BE2C (cell line): ENCODE data around the gene PARP3.

Experiments used
- DNase-seq: peaks from one replicate; pipeline ENCODE4 v3.0.0-alpha.2; 2020
- H3K27me3 ChIP-seq: fragments of 250-450 bp; sonication (Bioruptor Pico); 2 replicates; pipeline ENCODE4 v1.5.1; 2020; ENCODE audit warnings: mild to moderate bottlenecking
- H3K36me3 ChIP-seq: fragments of 250-450 bp; sonication (Bioruptor Pico); 2 replicates; pipeline ENCODE4 v1.5.1; 2020; ENCODE audit warnings: mild to moderate bottlenecking
- H3K4me1 ChIP-seq: fragments of 250-450 bp; sonication (Bioruptor Pico); 2 replicates; pipeline ENCODE4 v1.5.1; 2020
- H3K4me3 ChIP-seq: 2 replicates; pipeline ENCODE4 v1.5.1; 2011; ENCODE audit warnings: low read depth, low read length
- H3K9me3 ChIP-seq: fragments of 250-450 bp; sonication (Bioruptor Pico); 2 replicates; pipeline ENCODE4 v1.5.1; 2020
- TF ChIP-seq, protein P1 (sequence below): IDR thresholded peaks from 2 replicates; pipeline ENCODE4 v1.5.1; 2012; ENCODE audit warnings: mild to moderate bottlenecking, low read depth, low read length

Gene PARP3

DNA sequence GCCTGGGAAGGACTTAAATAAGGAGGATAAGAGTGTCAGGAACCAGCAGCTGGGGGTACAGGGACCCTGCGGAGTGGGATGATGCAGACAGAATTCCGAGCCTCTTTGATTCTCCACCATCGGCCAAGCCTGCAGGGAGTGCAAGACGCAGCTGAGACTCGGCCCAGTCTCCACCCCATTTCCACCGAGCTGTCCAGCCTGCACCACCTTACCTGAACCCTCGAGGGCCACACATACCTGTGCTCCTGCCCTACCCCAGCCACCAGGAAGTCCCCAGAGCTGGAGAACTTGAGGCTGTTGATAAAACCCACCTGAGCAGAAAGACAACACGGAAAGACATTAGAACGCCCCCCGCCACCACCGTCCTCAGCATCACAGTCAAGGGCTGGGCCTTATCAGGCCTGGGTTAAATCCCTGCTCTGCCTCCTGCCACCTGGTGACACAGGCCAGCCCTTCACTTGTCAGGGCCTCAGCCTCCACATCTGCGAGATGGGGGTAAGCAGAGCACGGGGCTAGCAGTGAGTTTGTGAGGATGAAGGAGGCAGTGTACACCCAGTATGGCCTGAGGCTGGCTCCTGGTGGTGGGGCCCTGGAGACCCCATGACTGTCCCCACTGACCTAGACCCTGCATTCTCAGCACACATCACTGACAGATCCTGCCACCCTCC, 8.6 kb upstream of the PARP3 start:
- TF ChIP-seq, protein P1, sequence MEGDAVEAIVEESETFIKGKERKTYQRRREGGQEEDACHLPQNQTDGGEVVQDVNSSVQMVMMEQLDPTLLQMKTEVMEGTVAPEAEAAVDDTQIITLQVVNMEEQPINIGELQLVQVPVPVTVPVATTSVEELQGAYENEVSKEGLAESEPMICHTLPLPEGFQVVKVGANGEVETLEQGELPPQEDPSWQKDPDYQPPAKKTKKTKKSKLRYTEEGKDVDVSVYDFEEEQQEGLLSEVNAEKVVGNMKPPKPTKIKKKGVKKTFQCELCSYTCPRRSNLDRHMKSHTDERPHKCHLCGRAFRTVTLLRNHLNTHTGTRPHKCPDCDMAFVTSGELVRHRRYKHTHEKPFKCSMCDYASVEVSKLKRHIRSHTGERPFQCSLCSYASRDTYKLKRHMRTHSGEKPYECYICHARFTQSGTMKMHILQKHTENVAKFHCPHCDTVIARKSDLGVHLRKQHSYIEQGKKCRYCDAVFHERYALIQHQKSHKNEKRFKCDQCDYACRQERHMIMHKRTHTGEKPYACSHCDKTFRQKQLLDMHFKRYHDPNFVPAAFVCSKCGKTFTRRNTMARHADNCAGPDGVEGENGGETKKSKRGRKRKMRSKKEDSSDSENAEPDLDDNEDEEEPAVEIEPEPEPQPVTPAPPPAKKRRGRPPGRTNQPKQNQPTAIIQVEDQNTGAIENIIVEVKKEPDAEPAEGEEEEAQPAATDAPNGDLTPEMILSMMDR, result no peak
- Histone ChIP-seq H3K9me3 (no peaks in the 10 kb centered on the region), H3K27me3 (no peaks in the 10 kb centered on the region), H3K4me1 (no peaks in the 10 kb centered on the region), H3K4me3 (no peak overlapping the region), H3K36me3 (peaks cover 19% of the 10 kb centered on the region)
- no peak for DNase-seq

DNA sequence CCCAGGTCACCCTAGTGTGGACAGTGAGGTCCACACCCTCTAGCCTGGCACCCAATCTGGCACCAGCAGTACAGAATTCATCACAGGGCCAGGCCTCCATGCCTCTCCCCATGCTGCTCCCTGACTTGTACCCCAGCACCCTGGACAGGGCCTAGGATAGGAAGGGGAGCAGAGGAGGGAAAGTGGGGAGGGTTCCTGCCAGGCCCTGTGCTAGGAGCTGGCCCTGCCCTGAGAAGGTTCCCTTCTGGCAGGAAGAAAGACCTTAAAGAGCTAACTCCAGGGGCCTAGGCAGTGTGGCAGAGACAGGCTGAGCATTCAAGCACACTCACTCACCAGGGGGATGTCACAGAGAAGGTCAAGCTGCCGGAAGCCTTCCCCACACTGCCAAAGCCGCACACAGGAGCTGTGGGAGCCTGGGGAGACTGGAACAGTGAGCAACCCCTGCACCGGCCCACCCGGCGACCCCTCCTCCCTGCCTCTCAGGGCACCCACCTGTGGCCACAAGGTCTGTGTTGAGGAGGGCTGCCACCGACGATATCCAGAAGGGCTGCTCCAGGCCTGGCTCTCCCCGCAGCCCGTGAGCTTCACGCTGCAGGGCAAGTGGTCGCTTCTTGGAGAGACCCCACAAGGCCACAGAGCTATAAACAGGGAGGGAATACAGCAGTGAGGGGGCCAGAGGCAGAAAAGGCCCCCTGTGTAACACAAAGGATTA, 7.9 kb upstream of the PARP3 start:
- no peak overlapping the region for H3K4me3 ChIP-seq
- TF ChIP-seq, protein P1, result no peak
- peaks cover 22% of the 10 kb centered on the region for H3K36me3 ChIP-seq
- DNase-seq, result no peak
- no peaks in the 10 kb centered on the region for H3K4me1 ChIP-seq
- no peaks in the 10 kb centered on the region for H3K27me3 ChIP-seq
- H3K9me3 ChIP-seq, result no peaks in the 10 kb centered on the region

DNA sequence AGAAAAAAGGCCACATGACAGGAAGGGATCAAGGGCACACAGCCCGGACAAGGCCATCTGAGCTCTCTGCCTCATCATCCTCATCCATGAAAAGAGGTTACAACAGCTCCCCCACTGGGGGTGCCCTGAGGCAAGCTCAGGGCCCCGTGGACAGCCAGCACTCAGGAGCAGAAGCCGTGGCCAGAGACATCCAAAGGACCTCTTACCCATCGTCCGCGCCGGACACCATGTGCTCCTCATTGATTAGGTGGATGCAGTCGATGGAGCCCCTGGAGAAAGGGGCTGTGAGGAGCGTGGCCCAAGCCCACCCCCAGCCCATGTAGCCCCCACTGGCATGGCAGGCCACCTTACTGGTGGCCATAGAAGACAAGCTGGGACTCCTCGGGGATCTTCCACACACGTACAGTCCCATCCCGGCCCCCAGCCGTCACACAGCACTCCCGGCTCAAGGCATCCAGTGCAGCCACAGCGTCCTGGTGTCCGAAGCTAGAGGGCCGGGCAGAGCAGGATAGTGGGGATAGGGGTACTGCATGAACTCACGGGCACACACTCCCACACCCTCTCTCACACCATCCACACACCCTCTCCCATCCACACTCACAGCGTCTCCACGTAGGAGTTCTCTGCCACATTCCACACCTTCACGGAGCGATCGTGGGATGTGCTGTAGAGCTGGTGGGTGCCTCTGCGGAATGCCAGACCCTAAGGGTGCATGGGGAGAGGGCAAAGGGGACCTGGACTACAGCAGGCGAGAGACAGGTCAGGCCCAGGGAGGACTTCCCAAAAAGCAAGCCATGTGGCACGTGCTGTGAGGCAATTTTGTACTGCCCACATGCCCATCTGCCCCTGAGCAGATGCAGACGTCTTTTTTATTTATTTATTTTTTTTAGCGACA, 6.9 kb upstream of the PARP3 start:
- Histone ChIP-seq H3K9me3 (no peaks in the 10 kb centered on the region), H3K4me3 (no peak overlapping the region), H3K4me1 (no peaks in the 10 kb centered on the region; the same call in 1 of the 2 replicates), H3K27me3 (no peaks in the 10 kb centered on the region), H3K36me3 (peaks cover 23% of the 10 kb centered on the region)
- TF ChIP-seq, protein P1, result no peak
- no peak for DNase-seq

DNA sequence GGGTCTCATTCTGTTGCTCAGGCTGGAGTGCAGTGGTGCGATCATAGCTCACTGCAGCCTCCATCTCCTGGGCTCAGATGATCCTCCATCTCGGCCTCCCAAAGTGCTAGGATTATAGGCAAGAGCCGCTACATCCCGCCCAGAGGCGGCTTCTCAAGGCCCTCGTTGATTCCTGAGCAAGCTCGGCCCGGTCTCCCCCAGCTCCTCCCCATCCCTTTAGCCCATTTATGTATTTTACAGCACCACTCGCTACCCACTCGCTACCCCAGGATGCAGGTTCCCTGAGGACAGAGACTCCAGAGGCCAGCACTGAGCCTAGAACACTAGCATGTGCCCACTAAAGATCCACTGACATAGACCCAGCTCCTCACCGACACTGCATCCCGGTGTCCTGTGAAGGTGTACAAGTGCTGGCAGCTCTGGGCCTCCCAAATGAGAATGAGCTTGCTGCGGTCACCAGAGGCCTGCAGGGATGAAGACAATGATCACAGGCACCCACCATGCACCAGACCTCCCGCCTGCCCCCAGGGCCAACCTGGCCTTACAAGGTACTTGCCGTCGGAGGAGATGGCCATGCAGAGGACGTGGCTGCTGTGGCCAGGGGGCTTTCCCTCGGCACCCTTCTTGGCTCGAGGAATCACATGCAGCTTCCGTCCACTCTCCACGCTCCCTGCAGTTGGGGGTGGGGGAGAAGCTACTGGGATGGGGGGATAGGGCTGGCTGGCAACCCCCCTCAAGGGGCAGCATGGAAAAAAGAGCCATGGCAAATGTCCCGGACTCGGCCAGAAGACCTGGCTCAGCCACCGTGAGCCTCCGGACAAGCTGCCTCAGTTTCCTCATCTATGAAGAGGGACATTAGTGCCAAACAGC, 6.0 kb upstream of the PARP3 start:
- no peak for DNase-seq
- H3K4me3 ChIP-seq, result no peak overlapping the region
- no peaks in the 10 kb centered on the region for H3K27me3 ChIP-seq
- no peaks in the 10 kb centered on the region; the same call in 1 of the 2 replicates for H3K4me1 ChIP-seq
- no peaks in the 10 kb centered on the region for H3K9me3 ChIP-seq
- H3K36me3 ChIP-seq, result peaks cover 23% of the 10 kb centered on the region
- TF ChIP-seq, protein P1, result no peak

DNA sequence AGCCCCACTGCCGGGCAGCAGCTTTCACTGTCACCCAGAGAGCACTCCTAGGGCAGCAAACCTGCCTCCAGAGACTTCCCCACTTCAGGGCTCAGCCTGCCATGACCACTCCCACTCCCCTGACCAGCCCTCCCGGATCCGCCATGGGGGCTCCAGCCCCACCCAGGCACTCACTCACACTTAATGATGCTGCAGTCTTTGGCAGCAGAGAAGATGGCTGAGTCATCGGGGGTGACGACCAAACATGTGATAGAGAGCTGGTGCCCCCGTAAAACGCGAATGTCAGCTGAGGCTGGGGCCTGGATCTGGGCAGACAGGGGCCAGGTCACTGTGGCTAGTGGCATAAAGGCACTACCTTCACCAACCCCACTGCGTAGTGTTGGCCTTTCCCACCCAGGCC, 5.1 kb upstream of the PARP3 start:
- no peak overlapping the region for H3K4me3 ChIP-seq
- peaks cover 23% of the 10 kb centered on the region for H3K36me3 ChIP-seq
- H3K27me3 ChIP-seq, result no peaks in the 10 kb centered on the region
- no peaks in the 10 kb centered on the region for H3K9me3 ChIP-seq
- no peaks in the 10 kb centered on the region; the same call in 1 of the 2 replicates for H3K4me1 ChIP-seq
- no peak for DNase-seq
- TF ChIP-seq, protein P1, result no peak
